ENCODE results near the gene KHDC3L.

DNA sequence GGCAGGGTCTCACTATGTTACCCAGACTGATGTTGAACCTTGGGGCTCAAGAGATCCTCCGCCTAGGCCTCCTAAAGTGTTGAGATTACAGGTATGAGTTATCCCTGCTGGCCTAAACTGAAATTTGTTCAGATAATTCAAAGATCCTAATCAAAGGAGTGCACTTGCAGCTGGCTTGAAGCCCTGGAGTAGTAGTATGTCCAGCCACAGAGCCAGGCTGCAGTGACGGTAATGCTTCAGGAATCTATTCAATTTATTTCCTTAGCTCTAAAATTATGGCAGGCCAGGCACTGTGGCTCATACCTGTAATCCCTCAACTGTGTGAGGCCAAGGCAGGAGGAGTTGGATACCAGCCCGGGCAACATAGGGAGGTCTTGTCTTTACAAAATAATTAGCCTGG is 30.8 kb downstream of the KHDC3L start:
- TF ChIP-seq EP300 (IDR thresholded peaks at IDR 0.05; ENCODE audit: borderline replicate concordance in 1 of 2, control insufficient read depth in 1 of 2, low read depth in 2 of 2, low read length in 2 of 2): no peak
- TF ChIP-seq POLR2A (IDR thresholded peaks at IDR 0.05; ENCODE audit: low read depth, low read length): no peak
- no peak for TF ChIP-seq STAT3 (IDR thresholded peaks at IDR 0.05; ENCODE audit: low read depth, low read length)
- TF ChIP-seq CHD4 (IDR thresholded peaks at IDR 0.05): no peak
- TF ChIP-seq, protein P1, sequence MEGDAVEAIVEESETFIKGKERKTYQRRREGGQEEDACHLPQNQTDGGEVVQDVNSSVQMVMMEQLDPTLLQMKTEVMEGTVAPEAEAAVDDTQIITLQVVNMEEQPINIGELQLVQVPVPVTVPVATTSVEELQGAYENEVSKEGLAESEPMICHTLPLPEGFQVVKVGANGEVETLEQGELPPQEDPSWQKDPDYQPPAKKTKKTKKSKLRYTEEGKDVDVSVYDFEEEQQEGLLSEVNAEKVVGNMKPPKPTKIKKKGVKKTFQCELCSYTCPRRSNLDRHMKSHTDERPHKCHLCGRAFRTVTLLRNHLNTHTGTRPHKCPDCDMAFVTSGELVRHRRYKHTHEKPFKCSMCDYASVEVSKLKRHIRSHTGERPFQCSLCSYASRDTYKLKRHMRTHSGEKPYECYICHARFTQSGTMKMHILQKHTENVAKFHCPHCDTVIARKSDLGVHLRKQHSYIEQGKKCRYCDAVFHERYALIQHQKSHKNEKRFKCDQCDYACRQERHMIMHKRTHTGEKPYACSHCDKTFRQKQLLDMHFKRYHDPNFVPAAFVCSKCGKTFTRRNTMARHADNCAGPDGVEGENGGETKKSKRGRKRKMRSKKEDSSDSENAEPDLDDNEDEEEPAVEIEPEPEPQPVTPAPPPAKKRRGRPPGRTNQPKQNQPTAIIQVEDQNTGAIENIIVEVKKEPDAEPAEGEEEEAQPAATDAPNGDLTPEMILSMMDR (IDR thresholded peaks at IDR 0.05 in 2 of 3, conservative IDR thresholded peaks at IDR 0.05 in 1 of 3; ENCODE audit: control insufficient read depth in 2 of 3, extremely low read depth in 1 of 3, insufficient read depth in 1 of 3, low read depth in 3 of 3, low read length in 3 of 3): no peak
- TF ChIP-seq, protein P2, sequence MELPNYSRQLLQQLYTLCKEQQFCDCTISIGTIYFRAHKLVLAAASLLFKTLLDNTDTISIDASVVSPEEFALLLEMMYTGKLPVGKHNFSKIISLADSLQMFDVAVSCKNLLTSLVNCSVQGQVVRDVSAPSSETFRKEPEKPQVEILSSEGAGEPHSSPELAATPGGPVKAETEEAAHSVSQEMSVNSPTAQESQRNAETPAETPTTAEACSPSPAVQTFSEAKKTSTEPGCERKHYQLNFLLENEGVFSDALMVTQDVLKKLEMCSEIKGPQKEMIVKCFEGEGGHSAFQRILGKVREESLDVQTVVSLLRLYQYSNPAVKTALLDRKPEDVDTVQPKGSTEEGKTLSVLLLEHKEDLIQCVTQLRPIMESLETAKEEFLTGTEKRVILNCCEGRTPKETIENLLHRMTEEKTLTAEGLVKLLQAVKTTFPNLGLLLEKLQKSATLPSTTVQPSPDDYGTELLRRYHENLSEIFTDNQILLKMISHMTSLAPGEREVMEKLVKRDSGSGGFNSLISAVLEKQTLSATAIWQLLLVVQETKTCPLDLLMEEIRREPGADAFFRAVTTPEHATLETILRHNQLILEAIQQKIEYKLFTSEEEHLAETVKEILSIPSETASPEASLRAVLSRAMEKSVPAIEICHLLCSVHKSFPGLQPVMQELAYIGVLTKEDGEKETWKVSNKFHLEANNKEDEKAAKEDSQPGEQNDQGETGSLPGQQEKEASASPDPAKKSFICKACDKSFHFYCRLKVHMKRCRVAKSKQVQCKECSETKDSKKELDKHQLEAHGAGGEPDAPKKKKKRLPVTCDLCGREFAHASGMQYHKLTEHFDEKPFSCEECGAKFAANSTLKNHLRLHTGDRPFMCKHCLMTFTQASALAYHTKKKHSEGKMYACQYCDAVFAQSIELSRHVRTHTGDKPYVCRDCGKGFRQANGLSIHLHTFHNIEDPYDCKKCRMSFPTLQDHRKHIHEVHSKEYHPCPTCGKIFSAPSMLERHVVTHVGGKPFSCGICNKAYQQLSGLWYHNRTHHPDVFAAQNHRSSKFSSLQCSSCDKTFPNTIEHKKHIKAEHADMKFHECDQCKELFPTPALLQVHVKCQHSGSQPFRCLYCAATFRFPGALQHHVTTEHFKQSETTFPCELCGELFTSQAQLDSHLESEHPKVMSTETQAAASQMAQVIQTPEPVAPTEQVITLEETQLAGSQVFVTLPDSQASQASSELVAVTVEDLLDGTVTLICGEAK (IDR thresholded peaks at IDR 0.05; ENCODE audit: borderline replicate concordance): no peak
- no peak for TF ChIP-seq EGR1 (IDR thresholded peaks at IDR 0.05; ENCODE audit: borderline replicate concordance in 1 of 2, low read depth in 2 of 2, low read length in 2 of 2)
- no peak for TF ChIP-seq ZBTB4 (CRISPR knock-in tag; IDR thresholded peaks at IDR 0.05)
- TF ChIP-seq, protein P3, sequence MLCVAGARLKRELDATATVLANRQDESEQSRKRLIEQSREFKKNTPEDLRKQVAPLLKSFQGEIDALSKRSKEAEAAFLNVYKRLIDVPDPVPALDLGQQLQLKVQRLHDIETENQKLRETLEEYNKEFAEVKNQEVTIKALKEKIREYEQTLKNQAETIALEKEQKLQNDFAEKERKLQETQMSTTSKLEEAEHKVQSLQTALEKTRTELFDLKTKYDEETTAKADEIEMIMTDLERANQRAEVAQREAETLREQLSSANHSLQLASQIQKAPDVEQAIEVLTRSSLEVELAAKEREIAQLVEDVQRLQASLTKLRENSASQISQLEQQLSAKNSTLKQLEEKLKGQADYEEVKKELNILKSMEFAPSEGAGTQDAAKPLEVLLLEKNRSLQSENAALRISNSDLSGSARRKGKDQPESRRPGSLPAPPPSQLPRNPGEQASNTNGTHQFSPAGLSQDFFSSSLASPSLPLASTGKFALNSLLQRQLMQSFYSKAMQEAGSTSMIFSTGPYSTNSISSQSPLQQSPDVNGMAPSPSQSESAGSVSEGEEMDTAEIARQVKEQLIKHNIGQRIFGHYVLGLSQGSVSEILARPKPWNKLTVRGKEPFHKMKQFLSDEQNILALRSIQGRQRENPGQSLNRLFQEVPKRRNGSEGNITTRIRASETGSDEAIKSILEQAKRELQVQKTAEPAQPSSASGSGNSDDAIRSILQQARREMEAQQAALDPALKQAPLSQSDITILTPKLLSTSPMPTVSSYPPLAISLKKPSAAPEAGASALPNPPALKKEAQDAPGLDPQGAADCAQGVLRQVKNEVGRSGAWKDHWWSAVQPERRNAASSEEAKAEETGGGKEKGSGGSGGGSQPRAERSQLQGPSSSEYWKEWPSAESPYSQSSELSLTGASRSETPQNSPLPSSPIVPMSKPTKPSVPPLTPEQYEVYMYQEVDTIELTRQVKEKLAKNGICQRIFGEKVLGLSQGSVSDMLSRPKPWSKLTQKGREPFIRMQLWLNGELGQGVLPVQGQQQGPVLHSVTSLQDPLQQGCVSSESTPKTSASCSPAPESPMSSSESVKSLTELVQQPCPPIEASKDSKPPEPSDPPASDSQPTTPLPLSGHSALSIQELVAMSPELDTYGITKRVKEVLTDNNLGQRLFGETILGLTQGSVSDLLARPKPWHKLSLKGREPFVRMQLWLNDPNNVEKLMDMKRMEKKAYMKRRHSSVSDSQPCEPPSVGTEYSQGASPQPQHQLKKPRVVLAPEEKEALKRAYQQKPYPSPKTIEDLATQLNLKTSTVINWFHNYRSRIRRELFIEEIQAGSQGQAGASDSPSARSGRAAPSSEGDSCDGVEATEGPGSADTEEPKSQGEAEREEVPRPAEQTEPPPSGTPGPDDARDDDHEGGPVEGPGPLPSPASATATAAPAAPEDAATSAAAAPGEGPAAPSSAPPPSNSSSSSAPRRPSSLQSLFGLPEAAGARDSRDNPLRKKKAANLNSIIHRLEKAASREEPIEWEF (IDR thresholded peaks at IDR 0.05; ENCODE audit: insufficient replicate concordance, low read depth, low read length): no peak
- TF ChIP-seq, protein P4, sequence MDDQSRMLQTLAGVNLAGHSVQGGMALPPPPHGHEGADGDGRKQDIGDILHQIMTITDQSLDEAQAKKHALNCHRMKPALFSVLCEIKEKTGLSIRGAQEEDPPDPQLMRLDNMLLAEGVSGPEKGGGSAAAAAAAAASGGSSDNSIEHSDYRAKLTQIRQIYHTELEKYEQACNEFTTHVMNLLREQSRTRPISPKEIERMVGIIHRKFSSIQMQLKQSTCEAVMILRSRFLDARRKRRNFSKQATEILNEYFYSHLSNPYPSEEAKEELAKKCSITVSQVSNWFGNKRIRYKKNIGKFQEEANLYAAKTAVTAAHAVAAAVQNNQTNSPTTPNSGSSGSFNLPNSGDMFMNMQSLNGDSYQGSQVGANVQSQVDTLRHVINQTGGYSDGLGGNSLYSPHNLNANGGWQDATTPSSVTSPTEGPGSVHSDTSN (IDR thresholded peaks at IDR 0.05; ENCODE audit: insufficient replicate concordance, low read depth, low read length): no peak
- TF ChIP-seq CBX5 (IDR thresholded peaks at IDR 0.05; ENCODE audit: low read depth): no peak
- no peak for TF ChIP-seq NFYB (IDR thresholded peaks at IDR 0.05; ENCODE audit: insufficient read depth, low read depth, low read length)

Data from GM12878 (cell line).